Activated CD4-positive, CD25-positive, alpha-beta regulatory T cell treated with anti-CD3 and anti-CD28 coated beads, Interleukin-2, amount 50 U/mL, for 24 hours (primary cell): ENCODE results near the gene OSBP2.
A peak's percentile ranks its signal among the peaks of the same experiment; 100 is the strongest.

Experiments
- ATAC-seq, 2 donors: fragments of 150-1000 bp; cut with Tn5 transposase; one replicate each; pipeline ENCODE4 v1.10.0; 2021; ENCODE audit warnings: mild to moderate bottlenecking in 1 of 2, moderate library complexity in 1 of 2

OSBP2 gene

DNA sequence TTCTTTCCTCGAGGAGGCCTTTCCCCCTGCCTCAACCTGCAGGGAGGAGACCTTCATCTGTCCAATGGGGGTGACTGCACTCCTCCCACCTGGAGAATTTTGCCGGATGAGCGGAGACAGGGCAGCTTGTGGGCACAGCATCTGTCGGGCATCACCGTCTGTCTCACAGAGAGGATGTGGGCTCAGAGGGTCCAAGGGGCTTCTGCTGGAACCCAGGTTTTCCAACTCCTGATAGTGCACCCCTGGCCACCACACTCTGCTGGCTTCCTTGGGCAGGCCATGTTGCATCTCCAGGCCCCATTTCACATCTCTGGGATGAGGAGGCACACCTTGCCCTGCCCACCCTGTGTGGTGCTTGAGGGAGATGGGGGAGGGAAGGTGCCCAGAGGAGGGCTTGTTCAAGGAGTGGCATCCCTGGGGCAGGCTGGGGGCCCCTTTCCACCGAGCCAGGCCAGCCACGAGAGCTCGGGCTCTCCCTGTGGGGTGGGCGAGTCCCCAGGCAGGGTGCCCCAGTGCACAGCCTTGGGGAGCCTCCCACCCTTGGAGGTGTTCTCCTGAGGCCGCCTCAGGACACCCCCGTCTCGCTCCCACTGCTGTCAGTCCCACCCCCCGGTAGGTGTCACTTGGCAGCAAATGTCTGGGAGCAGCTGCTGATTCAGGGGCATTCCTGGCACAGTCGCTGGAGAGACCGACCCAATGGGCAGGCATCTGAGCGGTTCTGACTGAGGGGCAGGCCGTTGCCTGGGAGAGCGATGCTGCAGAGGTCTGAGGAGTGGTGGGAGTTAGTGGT is 189.7 kb downstream of the OSBP2 start:
- ATAC-seq = no peak

DNA sequence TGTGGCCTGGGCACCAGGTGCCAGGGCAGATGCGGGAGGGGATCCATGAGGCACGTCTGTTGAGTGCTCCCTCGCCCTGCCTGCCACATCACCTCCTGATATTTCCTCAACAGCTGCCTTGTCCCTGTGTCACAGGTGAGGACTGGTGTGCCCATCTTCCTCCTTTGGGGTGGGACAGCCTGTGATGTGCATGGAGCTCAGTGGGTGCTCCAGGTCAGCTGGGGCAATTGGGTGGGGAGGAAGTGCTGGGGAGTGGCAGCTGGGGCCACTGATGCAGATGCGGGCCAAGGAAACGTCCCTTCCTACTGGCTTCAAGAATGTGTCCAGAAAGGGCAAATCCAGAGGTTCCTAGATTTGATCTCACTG is 190.3 kb downstream of the OSBP2 start:
- no peak for ATAC-seq

DNA sequence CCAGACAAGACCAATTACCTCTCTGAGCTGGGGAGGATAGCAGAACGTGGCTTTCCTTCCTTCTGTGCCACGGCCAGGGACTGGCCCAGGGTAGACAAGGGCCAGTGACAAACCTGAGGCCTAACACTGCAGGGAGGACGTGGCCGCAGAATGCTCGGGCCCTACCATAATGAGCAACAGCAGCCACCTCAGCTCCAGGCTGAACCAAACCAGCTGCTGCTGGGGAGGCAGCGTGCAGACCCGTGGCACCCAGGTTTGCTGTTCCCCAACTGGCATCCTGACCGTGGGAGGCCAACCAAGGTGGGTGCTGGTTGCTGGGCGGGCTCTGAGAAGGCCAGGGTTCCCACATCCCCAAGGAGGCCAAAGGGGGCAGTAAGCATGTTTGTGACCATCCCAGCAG is 190.9 kb downstream of the OSBP2 start:
- ATAC-seq = no peak

DNA sequence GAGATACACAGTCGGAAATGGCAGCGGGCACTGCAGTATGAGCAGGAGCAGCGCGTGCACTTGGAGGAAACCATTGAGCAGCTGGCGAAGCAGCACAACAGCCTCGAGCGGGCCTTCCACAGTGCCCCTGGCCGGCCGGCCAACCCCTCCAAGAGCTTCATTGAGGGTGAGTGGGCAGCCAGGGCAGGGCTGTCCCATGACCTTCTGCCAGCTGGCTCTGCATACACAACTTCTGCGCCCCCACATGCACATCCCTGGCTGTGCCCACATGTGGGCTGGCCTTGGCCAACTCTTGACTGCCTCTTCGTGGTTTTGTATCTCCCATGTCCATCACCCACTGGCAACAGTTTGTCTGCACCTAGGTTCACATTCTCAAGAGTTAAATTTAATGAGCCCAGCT is 192.8 kb downstream of the OSBP2 start:
- no peak for ATAC-seq

DNA sequence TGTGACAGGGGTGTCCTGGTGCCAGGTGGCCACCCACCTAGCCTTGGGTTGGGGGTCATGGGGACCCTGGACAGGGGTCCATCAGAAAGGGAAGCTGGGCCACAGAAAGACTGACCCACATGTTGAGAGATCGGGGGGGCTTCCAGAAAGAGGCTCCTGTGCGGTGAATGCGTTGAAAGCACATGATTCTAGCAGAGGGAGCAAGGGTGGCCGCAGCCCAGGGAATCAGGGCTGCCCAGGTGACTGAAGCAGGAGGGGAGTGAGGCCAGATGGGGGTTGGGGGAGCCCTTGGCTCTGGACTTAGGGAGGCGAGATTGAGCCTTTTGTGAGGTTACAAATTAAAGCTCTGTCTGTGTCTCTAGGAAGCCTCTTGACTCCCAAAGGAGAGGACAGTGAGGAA is 193.2 kb downstream of the OSBP2 start:
- ATAC-seq = no peak

DNA sequence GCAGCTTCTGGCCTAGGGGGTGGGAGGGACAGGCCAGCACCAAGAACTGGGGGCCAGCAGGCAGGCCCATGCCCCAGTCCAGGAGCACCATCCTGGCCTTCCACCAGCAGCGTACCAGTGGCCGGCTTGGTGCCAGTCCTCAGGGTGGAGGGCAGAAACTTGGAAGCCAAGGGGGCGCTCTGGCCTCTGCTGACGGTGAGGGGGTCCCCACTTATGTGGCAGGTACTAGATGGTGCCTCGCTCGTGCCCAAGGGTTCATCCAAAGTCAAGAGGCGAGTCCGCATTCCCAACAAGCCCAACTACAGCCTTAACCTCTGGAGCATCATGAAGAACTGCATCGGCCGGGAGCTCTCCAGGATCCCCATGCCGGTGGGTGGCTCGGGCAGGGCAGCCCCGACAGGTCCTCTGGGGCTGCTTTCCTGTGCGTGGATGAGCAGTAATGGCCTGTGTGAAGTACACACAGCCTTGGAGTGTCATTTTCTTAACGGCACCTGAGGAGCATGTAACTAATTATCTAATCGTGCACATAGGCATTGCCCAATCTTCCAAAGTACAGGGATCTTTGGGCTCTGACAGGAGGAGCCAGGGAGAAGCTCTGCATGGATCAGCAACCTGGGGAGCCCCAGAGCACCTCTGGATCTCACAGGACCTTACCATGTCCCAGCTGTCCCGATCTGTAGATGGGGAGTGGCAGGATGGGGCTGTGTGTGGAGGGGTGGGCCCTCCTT is 194.8 kb downstream of the OSBP2 start:
- no peak for ATAC-seq

DNA sequence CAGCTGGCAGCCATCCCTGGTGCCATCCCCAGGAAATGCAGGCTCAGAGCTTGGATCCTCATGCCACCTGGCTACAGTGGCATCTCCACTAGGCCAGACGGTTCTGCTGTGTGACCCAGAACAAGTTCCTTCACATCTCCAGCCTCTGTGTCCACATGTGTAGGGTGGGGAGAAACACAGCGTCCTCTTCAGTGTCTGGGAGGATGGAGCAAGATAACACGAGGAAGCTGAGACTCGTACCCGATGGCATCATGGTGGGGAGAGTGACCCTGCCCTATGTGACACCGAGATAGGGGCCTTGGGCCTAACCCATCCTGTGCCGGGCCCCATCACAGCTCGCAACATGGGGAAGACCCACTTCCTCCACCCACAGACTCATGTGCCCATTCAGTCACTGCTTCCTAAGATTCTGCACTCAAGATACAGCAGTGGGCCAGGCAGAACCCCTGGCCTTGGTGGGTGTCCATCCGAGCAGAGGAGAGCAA is 195.4 kb downstream of the OSBP2 start:
- no peak for ATAC-seq

DNA sequence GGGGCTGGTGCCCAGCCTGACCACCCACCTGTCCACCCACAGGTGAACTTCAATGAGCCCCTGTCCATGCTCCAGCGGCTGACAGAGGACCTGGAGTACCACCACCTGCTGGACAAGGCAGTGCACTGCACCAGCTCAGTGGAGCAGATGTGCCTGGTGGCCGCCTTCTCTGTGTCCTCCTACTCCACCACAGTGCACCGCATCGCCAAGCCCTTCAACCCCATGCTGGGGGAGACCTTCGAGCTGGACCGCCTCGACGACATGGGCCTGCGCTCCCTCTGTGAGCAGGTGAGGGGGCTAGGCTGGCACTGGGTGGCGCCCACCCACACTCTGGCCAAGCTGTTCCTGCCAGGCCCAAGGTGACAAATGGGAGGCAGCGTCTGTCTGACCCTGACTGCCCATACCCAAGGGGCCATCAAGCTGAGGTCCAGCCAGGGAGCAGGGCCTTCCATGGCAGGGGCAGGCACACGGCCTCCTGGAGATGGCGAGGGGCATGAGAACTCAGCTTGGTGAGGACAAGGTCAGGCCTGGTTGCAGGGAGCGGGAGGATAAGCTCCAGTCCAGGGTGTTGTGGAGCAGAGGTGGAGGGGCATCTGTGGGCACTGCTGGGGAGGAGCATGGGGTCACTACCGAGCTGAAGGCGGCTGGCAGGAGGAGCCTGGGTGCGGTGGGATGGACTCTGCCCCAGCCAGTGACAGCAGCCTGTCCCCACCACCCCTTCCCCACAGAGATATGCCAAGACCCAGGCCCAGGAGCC is 196.2 kb downstream of the OSBP2 start:
- ATAC-seq = peak in 1 of 2 donors; percentile 45

DNA sequence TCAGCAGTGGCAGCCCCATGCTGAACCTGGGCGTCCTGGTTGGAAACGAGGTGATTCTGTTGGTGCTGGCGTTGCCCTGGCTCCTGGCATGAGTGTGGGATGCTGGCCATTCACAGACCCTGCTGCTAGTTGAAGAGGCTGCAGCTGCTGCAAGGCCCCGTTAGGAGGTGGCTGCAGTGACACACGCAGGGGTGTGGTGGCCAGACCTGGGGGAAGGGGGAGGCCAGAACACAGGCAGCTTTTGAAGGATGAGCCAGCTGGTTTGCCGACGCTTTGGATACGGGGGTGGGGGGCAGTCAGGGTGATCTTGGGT is 196.7 kb downstream of the OSBP2 start:
- no peak for ATAC-seq

DNA sequence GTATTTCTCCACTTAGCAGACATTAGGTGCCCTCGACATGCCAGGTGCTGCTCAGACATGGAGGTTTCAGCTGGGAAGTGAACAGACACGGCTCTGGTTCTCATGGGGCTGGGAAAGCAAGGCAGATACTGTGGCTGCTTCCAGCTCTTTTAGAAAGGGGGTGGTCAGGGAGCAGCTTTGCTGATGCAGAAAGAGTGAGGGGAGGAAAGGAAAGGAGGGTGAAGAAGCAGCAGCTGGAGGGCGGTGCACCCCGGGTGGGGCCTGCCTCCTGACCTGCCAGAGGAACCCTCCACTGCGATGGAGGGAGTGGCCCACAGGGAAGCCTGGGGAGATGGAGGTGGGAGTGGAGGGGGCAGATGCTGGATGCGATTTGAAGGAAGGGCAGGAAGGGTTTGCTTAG is 197.1 kb downstream of the OSBP2 start:
- ATAC-seq = no peak

DNA sequence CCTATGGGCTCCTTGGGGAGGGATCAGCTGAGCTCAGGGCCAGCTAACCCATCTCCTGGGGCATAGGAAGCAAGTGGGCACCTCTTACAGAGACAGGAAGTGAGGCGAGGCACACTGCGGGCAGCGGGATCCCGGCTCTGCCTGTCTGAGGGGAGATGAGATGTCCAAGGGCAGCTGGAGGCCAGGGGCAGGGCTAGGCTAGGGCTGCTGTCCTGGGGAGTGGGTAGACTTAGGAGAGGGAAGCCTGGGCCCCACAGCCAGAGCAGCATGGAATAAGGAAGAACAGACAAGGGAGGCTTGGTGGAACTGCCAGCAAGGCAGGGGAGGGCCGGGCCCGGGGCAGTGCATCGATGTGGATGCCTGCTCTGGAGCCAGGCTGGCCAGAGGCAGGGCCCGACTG is 197.6 kb downstream of the OSBP2 start:
- ATAC-seq = no peak

DNA sequence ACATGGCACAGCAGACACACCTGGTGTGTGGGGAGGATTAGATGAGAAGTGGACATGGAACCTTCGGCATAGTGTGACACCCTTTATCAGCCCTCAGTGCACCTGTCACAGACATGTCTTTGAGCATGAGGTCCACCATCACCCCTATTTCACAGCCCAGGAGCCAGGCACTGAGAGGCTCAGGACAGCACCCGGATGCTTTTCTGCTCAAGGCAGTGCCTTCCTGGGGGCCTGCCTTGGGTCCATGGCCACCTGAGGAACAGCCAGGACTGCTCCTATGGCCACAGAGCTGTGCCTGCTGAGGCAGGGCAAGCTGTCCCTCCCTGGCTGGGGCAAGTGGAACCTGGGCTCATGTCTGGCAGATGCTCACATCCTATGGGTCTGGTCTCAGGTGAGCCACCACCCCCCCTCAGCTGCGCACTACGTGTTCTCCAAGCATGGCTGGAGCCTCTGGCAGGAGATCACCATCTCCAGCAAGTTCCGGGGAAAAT is 198.1 kb downstream of the OSBP2 start:
- ATAC-seq = no peak

DNA sequence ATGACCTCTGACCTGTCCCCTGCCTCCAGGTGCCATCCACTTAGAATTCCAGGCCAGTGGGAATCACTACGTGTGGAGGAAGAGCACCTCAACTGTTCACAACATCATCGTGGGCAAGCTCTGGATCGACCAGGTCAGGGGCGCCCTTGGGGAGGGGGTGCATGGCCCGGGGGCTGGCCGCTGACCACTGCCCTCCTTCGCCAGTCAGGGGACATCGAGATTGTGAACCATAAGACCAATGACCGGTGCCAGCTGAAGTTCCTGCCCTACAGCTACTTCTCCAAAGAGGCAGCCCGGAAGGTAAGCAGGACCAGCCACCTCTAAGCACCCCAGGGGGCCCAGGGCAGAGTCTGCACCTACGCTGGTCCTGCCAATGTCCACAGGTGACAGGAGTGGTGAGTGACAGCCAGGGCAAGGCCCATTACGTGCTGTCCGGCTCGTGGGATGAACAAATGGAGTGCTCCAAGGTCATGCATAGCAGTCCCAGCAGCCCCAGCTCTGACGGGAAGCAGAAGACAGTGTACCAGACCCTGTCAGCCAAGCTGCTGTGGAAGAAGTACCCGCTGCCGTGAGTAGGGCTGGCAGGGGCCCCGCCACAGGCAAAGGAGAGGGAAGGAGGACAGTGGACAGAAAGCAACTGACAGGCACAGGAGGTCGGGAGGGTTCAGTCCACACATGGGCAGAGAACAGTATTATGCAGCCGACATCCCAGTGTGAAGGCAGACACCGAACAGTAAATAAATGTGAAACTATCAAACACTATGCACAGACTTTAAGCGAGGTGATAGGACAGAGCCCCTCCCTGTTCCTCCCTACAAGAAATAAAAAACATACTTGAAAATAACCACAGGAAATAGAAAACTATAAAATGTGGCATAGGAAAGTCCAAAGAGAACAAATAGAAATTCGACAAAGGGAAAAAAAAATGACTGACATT is 199.0 kb downstream of the OSBP2 start:
- ATAC-seq = peak in 1 of 2 donors; percentile 7

DNA sequence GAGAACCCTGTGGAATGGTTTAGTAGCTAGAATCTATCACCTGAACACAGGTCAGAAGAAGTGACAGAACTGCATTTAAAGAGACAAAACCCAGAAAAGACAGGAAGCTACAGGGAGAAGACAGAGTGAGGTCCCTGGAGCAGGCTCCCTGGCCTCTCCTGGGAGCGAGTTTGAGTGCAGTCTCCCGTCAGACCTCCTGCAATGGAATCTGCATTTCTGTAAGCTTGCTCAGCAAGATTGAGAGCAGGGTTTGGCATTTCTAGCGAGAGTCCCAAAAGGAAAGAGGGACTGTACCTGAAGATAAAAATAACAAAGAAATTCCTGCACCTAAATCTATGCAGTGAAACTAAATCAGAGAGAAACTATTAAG is 199.7 kb downstream of the OSBP2 start:
- ATAC-seq = no peak

DNA sequence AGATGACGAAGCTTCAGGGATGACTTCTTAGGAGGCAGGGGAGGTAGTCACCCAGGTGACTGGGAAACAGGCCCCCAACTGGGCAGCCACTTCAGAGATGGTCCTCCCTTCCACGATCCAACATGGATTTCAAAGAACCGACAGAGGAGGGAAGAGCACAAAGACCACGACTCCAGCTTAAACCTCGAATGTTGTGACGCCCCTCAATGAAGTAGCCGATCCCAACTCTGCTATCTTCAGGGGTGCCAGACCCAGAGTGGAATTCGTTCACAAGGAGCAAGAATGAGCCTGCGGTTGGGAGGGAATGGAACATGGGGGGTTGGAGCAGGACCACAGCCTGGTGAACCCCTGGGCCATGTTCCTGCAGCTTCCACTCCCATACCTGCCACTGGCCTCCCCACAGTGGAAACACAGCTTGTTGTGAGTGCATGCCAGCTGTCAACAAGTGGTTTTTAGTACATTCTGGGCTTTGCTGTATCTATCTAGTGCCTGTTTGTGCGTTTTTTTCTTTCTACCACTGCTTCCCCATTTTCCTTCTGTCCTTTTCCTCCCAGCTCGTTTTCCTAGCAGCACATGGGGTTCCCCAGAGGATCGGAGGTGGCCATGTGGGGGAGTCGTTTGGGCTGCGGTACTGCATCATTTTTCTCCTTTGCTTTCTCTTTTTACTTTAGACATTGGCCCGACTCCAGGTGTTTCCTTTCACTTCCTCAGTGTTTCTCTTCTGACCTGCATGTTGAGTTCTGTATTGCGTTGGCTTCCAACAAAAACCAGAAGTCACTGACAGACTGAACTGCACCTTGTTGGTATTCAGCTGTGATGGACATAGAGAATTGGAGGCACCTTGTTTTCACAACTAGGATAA is 208.1 kb downstream of the OSBP2 start:
- no peak for ATAC-seq

DNA sequence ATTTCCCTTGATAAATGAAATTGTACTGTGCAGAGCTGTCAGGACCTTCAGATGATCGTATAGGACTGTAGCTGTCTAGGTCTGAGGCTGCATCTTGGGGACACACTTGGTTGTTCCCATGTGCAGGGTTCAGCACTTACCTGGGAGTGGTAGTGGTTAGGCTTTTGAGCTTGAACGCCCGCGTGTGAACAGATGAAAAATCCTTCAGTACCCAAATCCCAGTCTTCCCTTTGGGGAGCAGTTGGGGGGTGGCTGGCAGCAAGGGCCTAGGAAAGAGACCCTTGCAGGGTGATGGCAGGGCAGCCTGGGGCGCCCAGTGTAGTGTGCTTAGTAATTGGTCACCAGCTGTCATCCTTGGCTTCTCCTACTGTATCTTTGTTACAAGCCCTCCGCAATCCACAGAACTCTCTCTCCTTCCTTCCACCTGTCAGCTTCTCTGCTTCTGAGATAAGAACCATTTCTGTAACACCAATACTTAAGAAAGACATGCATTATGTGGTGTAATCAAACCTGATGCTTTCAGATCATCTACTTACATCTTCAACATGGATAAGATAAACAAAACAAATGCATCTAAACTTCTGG is 209.3 kb downstream of the OSBP2 start:
- no peak for ATAC-seq

DNA sequence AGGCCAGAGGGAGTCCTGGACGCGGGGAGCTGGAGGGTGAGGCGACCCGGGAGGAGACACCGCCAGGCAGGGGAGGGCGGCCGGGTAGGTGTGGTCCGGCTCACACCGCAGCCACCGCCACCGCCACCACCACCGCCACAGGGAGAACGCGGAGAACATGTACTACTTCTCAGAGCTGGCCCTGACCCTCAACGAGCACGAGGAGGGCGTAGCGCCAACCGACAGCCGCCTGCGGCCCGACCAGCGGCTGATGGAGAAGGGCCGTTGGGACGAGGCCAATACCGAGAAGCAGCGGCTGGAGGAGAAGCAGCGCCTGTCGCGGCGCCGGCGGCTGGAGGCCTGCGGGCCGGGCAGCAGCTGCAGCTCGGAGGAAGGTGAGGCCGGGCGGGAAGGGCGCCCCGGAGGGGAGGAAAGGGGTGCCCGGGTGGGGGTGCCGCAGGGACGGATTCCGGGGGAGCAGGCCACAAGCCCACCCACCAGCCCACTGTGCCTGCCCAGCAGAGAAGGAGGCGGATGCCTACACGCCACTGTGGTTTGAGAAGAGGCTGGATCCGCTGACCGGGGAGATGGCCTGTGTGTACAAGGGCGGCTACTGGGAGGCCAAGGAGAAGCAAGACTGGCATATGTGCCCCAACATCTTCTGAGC is 211.1 kb downstream of the OSBP2 start:
- no peak for ATAC-seq

DNA sequence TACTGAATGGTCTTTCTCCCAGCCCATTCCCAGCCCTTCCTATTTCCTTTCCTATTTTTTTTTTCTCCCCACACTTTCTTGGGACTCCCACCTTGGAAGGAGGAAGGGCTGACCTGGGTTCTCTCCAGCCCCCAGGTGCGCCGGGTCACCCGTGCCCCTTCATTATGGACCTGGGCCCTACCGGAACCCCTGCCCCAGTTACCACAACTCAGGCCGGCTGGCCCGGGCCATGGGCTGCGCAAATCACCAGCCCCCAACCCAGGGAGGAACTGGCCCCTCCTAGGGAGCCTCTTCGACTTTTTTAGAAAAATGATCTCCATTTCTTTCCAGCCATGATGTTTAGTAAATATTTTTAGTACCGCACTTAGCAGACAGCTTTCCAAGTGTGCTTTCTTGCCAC is 211.7 kb downstream of the OSBP2 start:
- no peak for ATAC-seq

DNA sequence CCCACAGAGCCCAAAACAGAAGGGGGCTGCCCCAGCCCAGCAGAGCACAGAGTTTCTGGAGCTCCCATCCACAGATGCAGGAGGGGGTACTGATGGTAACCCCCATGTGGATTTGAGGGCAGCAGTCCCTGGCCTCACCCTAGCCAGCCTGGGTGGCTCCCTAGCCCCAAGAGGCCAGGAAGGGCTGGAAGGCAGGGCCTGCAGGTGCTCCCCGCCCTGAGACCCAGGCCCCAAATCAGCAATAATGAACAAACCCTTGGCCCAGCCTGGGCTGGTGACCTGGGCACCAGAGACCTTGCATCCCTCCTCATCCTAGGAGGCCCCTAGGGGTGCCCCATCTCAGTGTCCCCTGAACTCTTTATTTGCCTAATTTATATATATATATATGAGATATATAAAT is 212.3 kb downstream of the OSBP2 start:
- ATAC-seq = no peak

DNA sequence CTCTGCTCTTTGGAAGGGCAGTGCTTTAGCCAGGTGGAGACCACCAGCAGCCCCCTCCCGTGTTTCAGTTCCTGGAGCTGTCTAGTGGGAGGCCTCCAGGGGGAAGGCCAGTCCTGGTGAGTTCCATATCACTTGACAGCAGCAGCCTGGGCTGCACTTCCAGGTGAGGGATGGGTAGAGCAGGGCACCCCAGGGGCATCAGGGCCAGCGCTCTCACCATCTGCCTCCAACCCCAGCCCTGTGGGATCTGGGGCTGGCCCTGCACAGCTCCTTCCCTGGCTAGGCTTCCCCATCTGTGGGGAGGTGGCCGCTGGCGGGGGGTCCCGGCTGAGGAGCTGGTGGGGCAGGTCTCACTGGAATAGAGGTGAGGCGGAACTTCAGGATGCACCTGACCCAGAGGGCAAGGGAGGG is 213.4 kb downstream of the OSBP2 start:
- ATAC-seq = no peak

DNA sequence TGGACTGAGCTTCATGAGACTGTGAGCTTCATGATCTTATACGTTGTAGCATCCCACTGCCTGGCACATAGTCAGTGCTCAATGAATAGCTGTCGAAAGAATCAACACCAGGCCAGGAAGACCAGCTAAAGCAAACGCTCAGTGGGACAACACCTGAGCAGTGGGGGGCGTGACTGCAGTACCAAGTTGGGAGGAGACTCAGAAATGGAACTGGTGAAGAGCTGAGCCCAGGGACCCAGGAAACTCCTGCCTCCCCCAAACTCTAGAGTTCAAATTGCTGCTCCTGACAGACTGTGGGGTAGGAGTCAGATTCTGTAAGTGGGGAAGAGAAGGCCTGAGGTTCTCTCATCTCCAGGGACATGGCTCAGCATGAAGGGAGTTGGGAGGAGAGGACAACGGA is 214.6 kb downstream of the OSBP2 start:
- no peak for ATAC-seq
